Activated CD4-positive, alpha-beta memory T cell treated with anti-CD3 and anti-CD28 coated beads, Interleukin-2, amount 10 ng/mL, durations not matched to agents 7 days and 5 days (primary cell): ENCODE data around the gene ASMTL. TPM values are rescaled to one million over a fixed set of nuclear protein-coding genes. Genes with fewer than 3 reads are reported as not detected.
"Not testable (repeated sequence)": the region's sequence is repeated elsewhere in the genome, so short reads cannot be mapped to it uniquely, and the experiment has no call there.

Experiments
- CTCF ChIA-PET: fragments of 350-600 bp; sonication (Branson Sonifier 250); formaldehyde crosslinking; loops from one replicate; lab custom pipeline; 2021; ENCODE audit warnings: antibody characterized with exemption, inconsistent platforms; lab: Charles Lee
- POLR2A ChIA-PET: fragments of 350-600 bp; sonication (Branson Sonifier 250); formaldehyde crosslinking; loops from one replicate; lab custom pipeline; 2021; ENCODE audit warnings: antibody characterized with exemption; lab: Charles Lee
- DNase-seq: peaks from one replicate; pipeline ENCODE4 v3.0.0-alpha.2; 2020
- H3K27ac Mint-ChIP-seq: one replicate; pipeline ENCODE4 v1.8.0; 2021; ENCODE audit warnings: mild to moderate bottlenecking, mixed read lengths
- H3K27me3 Mint-ChIP-seq: one replicate; pipeline ENCODE4 v1.8.0; 2021; ENCODE audit warnings: mixed read lengths
- H3K36me3 Mint-ChIP-seq: one replicate; pipeline ENCODE4 v1.8.0; 2021; ENCODE audit warnings: low read depth, mixed read lengths
- H3K4me1 Mint-ChIP-seq: one replicate; pipeline ENCODE4 v1.8.0; 2021; ENCODE audit warnings: mixed read lengths
- H3K4me3 Mint-ChIP-seq: one replicate; pipeline ENCODE4 v1.8.0; 2021; ENCODE audit warnings: mild to moderate bottlenecking, mixed read lengths
- H3K9me3 Mint-ChIP-seq: one replicate; pipeline ENCODE4 v1.8.0; 2021; ENCODE audit warnings: mixed read lengths
- total RNA-seq, 2 experiments: library from RNA; stranded (reverse); gene quantifications; one replicate each; pipeline ENCODE4 v1.2.3, GENCODE V29; 2021

Gene ASMTL
- total RNA-seq, 2 experiments from 2014 or later = 62.2 to 63.3 TPM

DNA sequence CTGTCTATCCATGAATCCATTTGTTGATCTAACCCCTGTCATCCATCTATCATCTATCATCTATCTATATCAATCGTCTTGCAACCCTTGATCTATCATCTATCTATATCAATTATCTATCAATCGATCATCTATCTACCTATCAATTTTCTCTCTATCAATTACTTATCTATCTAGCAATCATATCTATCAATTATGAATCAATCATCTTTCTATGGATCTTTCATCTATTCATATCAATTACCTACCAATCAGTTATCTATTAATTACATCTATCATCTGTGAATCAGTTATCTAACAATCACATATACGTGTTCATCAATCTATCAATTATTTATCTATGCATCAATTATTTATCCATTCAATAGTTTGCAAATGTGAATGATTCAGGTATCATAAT is 24.5 kb upstream of the ASMTL start:
- H3K36me3 Mint-ChIP-seq = peaks cover 91% of the 10 kb centered on the region
- DNase-seq = no peak
- H3K4me1 Mint-ChIP-seq = peaks cover 90% of the 10 kb centered on the region
- no peaks in the 10 kb centered on the region for H3K27me3 Mint-ChIP-seq
- ChIA-PET POLR2A (no interaction called here), CTCF (no interaction called here)
- no peak overlapping the region for H3K27ac Mint-ChIP-seq
- H3K4me3 Mint-ChIP-seq = no peak overlapping the region
- H3K9me3 Mint-ChIP-seq = peaks cover 16% of the 10 kb centered on the region

DNA sequence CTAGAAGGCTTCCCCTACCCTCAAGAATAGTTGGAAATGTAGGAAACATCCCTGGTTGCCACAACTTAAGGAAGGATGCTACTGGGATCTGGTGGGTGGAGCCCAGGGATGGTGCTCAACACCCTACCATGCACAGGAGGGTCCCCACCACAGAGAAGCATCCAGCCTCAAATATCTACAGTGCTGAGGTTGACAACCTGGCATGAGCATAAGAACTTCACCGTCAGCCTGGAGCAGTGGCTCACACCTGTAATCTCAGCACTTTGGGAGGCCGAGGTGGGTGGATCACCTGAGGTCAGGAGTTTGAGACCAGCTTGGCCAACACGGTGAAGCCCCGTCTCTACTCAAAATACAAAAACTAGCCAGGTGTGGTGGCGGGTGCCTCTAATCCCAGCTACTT is 24.0 kb upstream of the ASMTL start:
- peaks cover 90% of the 10 kb centered on the region for H3K4me1 Mint-ChIP-seq
- no peak overlapping the region for H3K4me3 Mint-ChIP-seq
- DNase-seq = peak; percentile 7
- no peaks in the 10 kb centered on the region for H3K27me3 Mint-ChIP-seq
- POLR2A ChIA-PET = no interaction called here
- peaks cover 18% of the 10 kb centered on the region for H3K9me3 Mint-ChIP-seq
- H3K36me3 Mint-ChIP-seq = peaks cover 91% of the 10 kb centered on the region
- CTCF ChIA-PET = no interaction called here
- H3K27ac Mint-ChIP-seq = no peak overlapping the region

DNA sequence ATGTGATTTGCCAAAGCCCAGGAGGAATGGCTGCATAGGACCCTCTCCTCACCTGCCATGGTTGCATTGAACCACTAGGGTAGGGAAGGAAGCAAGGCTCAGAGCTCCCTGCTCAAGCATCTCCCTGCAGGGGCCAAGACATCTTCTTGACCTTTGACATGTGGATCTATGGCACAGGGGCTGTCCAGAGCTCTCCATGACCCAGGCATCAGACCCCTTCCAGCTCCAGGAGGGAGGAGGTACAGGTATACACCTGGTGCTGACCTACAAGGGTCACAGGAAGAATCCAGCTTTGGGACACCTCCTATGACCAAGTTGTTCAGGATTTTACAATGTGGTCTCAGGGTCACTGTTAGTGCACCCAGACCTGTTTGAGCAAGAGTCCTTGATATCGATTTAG is 23.2 kb upstream of the ASMTL start:
- Mint-ChIP-seq H3K27ac (no peak overlapping the region), H3K36me3 (peaks cover 91% of the 10 kb centered on the region), H3K4me3 (no peak overlapping the region), H3K9me3 (peaks cover 18% of the 10 kb centered on the region), H3K27me3 (no peaks in the 10 kb centered on the region), H3K4me1 (peaks cover 88% of the 10 kb centered on the region)
- DNase-seq = peak; percentile 13
- ChIA-PET POLR2A (no interaction called here), CTCF (no interaction called here)

DNA sequence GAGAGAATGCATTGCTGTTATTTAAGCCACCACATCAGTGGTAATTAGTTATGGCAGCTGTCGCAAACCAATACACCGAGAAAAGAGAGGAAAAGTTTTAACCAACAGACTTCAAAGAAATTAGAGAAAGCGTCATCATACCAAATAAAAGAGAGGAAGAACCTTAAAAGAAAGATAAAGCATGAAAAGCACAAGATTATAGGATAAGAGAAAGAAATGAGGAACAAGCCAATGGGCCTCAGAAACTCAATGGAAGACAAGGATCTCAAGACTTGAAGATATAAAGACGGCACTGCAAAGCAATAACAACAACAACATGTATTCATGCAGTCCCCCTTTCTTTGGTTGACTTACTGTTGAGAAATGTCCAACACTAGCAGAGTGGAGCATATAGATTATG is 22.8 kb upstream of the ASMTL start:
- Mint-ChIP-seq H3K9me3 (peaks cover 18% of the 10 kb centered on the region), H3K4me1 (peaks cover 88% of the 10 kb centered on the region), H3K4me3 (no peak overlapping the region), H3K27me3 (no peaks in the 10 kb centered on the region), H3K36me3 (peaks cover 91% of the 10 kb centered on the region), H3K27ac (peak overlapping the region; percentile 59)
- DNase-seq = no peak
- CTCF ChIA-PET = no interaction called here
- POLR2A ChIA-PET = no interaction called here

DNA sequence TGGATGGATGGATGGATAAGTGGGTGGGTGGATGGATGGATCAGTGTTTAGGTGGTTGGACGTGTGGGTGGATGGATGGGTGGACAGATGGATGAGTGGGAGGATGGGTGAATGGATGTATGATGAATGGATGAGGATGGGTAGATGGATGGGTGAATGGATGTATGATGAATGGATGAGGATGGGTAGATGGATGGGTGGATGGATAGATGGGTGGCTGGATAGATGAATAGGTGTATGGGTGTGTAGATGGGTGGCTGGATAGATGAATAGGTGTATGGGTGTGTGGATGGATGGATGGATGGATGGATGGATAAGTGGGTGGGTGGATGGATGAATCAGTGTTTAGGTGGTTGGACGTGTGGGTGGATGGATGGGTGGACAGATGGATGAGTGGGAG is 21.9 kb upstream of the ASMTL start:
- CTCF ChIA-PET, H3K4me3 Mint-ChIP-seq, H3K27me3 Mint-ChIP-seq, POLR2A ChIA-PET: not testable (repeated sequence)
- peak; percentile 9 for DNase-seq
- H3K27ac Mint-ChIP-seq = peak overlapping the region; percentile 45
- H3K9me3 Mint-ChIP-seq = peaks cover 16% of the 10 kb centered on the region
- peaks cover 87% of the 10 kb centered on the region for H3K4me1 Mint-ChIP-seq
- peaks cover 90% of the 10 kb centered on the region for H3K36me3 Mint-ChIP-seq

DNA sequence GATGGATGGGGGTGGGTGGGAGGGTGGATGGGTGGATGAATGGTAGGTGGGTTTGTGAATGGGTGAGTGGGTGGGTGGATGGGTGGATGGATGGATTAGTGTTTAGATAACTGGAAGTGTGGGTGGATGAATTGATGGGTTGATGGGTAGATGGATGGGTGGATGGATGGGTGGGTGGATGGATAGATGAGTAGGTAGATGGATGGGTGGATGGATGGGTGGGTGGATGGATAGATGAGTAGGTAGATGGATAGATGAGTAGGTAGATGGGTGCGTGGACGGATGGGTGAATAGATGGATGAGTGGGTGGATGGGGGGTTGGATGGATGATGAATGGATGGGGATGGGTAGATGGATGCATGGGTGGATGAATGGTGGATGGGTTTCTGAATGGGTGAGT is 20.3 kb upstream of the ASMTL start:
- Mint-ChIP-seq H3K4me1 (peaks cover 83% of the 10 kb centered on the region), H3K27me3 (no peaks in the 10 kb centered on the region), H3K27ac (no peak overlapping the region), H3K9me3 (peaks cover 8% of the 10 kb centered on the region), H3K36me3 (peaks cover 86% of the 10 kb centered on the region), H3K4me3 (no peak overlapping the region)
- peak; percentile 6 for DNase-seq
- CTCF ChIA-PET = no interaction called here
- POLR2A ChIA-PET = no interaction called here

DNA sequence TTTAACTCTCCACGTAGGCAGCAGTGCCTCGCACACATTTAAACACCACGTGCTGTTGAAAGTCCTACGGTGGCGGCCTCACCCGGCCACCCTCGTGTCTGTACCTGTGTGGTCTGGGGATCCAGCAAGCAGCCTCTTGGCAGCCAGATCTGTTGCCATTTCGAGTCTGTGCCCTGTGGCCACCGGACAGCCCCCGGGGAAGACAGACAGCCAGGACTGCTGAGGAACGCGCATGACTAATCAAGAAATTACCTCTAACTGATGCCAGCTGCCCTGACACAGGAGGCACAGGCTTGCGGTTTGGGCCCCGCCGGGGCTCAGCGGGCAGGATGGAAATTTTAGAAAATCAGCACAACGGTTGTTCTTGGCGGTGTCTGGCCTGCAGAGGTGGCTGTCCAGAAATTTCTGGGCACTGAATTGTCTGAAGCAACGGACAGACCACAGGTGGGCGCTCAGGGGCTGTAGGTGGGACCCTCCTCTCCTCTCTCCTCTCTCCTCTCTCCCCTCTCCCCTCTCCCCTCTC is 15.6 kb upstream of the ASMTL start:
- H3K36me3 Mint-ChIP-seq = peaks cover 89% of the 10 kb centered on the region
- H3K27ac Mint-ChIP-seq = peak overlapping the region; percentile 92
- H3K4me1 Mint-ChIP-seq = peaks cover 89% of the 10 kb centered on the region
- ChIA-PET POLR2A (no interaction called here), CTCF (no interaction called here)
- H3K4me3 Mint-ChIP-seq = peak overlapping the region; percentile 85
- H3K27me3 Mint-ChIP-seq = no peaks in the 10 kb centered on the region
- H3K9me3 Mint-ChIP-seq = peaks cover 2% of the 10 kb centered on the region
- peak; percentile 89 for DNase-seq

DNA sequence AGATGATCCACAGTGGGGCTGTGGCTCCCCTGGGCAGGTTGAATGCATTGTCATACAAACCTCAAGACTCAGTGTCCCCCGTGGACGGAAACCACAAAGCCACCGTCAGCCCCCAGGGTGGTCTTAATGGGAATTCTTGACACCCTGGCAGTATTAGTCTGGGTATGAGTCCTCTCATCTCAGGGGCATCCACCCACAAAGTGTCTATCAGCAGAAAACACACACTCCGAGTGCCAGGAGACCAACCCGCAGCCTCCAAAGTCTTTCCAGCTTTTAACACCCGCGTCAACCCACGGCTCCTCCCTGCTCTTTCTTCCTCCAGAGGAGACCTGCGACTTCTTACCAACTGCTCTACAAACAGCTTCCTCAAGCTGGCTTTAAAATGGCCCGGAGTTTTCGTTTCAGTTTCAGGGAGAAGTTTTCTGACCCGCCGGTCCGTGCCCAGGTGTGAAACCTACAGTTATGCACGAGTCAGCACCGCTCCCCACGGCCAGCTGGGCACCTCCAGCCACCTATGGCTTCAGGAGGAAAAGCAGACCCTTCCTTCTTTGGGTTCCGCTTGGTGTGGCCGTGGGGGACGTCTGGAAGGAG is 14.4 kb upstream of the ASMTL start:
- peak overlapping the region; percentile 85 for H3K4me3 Mint-ChIP-seq
- CTCF ChIA-PET = no interaction called here
- DNase-seq = peak; percentile 66
- H3K36me3 Mint-ChIP-seq = peaks cover 83% of the 10 kb centered on the region
- peaks cover 1% of the 10 kb centered on the region for H3K9me3 Mint-ChIP-seq
- POLR2A ChIA-PET = no interaction called here
- peaks cover 90% of the 10 kb centered on the region for H3K4me1 Mint-ChIP-seq
- H3K27me3 Mint-ChIP-seq = no peaks in the 10 kb centered on the region
- peak overlapping the region; percentile 92 for H3K27ac Mint-ChIP-seq

DNA sequence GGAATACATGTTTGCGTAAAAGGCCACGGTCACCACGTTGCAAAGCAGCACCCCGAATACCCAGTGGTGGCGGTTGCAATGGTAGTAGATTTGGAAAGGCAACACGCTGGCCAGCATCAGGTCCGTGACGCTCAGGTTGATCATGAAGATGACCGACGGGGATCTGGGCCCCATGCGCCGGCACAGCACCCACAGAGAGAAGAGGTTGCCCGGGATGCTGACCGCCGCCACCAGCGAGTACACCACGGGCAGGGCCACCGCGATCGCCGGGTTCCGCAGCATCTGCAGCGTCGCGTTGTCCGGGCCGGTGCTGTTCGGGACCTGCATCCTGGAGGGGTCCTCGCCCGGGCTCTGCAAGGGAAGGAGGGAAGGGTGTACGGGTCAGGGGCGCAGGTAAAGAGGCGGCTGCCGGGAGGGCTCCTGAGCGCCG is 13.5 kb upstream of the ASMTL start:
- H3K9me3 Mint-ChIP-seq = no peaks in the 10 kb centered on the region
- H3K27ac Mint-ChIP-seq = peak overlapping the region; percentile 92
- H3K4me3 Mint-ChIP-seq = peak overlapping the region; percentile 85
- DNase-seq = peak; percentile 17
- CTCF ChIA-PET = no interaction called here
- no peaks in the 10 kb centered on the region for H3K27me3 Mint-ChIP-seq
- peaks cover 88% of the 10 kb centered on the region for H3K4me1 Mint-ChIP-seq
- peaks cover 76% of the 10 kb centered on the region for H3K36me3 Mint-ChIP-seq
- POLR2A ChIA-PET = no interaction called here

DNA sequence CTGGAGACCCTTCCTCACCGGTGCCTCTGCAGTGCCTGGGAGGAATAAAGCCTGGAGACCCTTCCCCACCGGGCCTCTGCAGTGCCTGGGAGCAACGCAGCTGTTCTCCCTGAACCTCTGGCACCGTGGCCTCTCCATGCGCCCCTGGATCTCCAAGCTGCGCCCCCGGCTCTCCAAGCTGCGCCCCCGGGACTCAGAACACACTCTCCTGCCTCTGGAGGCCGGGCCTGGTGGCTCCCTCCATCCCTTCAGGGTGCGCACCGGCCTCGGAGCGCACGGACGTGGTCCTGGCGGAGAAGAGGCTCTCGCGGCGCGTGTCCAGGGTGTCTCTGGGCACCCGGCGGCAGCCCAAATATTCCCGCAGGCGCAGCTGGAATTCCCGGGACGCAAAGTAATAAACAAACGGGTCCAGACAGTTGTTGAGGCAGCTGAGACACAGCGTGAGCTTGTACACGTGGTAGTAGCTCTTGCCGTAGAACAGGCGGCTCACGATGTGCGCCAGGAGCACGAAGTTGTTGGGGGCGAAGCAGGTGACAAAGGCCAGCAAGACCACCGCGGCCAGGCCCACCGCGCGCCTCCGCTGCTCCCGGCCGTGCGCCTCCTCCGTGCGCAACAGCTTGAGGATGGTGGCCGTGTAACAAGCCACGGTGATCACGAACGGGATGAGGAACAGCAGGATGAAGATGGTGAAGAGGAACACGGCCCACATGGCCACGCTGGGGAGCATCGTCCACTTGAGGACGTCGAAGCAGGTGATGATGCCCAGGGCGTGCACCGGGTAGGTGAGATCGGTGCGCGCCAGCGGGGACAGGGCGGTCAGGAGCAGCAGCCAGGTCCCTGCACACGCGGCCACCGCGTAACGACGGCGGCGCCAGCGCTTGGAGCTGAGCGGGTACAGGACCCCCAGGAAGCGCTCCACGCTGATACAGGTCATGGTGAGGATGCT is 12.8 kb upstream of the ASMTL start:
- ChIA-PET CTCF (no interaction called here), POLR2A (no interaction called here)
- peaks cover 88% of the 10 kb centered on the region for H3K4me1 Mint-ChIP-seq
- H3K27me3 Mint-ChIP-seq = no peaks in the 10 kb centered on the region
- no peaks in the 10 kb centered on the region for H3K9me3 Mint-ChIP-seq
- DNase-seq = peak; percentile 15
- peaks cover 71% of the 10 kb centered on the region for H3K36me3 Mint-ChIP-seq
- peak overlapping the region; percentile 85 for H3K4me3 Mint-ChIP-seq
- peak overlapping the region; percentile 92 for H3K27ac Mint-ChIP-seq

DNA sequence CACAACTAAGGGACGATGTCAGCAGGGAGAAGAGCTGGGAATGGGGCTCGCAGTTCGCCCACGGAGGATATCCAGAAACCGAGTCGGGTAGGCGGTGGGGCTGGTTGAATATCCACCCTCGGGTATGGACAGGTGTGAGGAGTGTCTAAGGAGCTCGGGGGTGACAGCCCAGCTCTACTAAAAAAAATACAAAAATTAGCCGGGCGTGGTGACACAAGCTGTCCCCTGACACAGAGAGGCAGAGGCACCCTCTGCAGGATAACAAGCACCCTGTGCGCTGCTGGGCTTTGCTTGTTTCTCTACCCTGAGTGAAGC is 12.2 kb upstream of the ASMTL start:
- Mint-ChIP-seq H3K36me3 (peaks cover 66% of the 10 kb centered on the region), H3K27ac (peak overlapping the region; percentile 92), H3K4me3 (peak overlapping the region; percentile 85), H3K4me1 (peaks cover 83% of the 10 kb centered on the region), H3K9me3 (no peaks in the 10 kb centered on the region), H3K27me3 (no peaks in the 10 kb centered on the region)
- ChIA-PET CTCF (no interaction called here), POLR2A (no interaction called here)
- peak; percentile 32 for DNase-seq

DNA sequence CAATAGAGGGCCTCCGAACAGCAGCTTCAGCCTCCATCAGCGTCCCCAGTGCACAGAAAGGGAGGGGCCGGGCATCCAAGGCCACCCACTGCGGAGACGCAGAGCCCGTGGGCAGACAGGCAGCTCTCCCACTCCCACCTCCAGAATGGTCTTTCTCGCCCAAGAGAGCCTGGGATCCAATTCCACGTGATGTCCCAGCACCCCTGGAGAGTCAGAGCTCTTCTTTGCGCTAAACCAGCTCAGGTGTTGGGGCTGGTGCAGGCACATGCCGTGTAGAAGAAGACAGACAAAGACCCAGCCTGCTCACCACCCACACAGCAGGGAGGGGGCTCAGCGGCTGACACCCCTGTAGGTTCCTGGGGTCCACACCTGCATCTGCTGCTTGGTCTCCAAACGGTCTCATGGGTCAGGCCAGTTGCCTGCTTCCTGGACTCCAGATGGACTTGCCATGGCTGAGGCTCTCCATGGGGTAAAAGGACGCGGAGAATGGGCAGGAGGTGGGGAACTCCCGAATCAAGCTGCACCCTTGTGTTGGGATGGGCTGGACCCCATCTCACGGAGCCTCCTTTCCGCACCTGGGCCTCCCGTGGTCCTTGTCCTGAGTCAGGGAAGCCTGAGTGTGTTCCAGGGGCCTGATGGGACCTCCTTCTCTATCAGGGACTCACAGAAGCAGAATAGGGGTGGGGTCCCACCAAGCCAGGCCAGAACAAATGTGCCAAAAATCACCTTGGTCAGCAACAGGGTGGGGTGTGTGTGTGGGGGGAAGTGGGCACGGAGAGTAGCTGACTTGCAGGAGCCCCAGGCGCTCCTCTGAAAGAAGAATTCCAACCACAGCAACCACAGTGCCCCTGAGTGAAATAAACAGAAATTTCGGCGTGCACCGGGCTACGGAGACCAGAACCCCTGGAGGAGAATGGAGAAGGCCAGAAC is 11.6 kb upstream of the ASMTL start:
- CTCF ChIA-PET = no interaction called here
- Mint-ChIP-seq H3K4me1 (peaks cover 76% of the 10 kb centered on the region), H3K9me3 (no peaks in the 10 kb centered on the region), H3K36me3 (peaks cover 60% of the 10 kb centered on the region), H3K27ac (peak overlapping the region; percentile 92), H3K27me3 (no peaks in the 10 kb centered on the region), H3K4me3 (peak overlapping the region; percentile 85)
- peak; percentile 68 for DNase-seq
- POLR2A ChIA-PET = no interaction called here

DNA sequence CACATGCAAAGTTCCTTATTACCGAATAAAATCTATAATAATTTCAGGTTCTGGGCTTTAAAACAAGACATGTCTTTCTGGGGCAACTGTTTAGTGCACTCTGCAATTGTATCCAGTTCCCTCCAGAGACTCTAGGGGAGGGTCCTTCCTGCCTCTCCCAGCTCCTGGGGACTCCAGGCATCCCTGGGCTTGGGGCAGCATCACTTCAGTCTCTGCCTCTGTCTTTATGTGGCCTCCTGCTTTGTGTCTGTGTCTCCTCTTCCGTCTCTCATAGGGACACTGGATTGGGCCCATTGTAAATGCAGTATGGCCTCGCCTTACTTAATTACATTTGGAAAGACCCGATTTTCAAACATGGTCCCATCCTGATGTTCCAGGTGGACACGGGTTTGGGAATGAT is 10.9 kb upstream of the ASMTL start:
- Mint-ChIP-seq H3K27me3 (no peaks in the 10 kb centered on the region), H3K36me3 (peaks cover 56% of the 10 kb centered on the region), H3K4me3 (peak overlapping the region; percentile 85), H3K9me3 (no peaks in the 10 kb centered on the region), H3K4me1 (peaks cover 73% of the 10 kb centered on the region), H3K27ac (peak overlapping the region; percentile 92)
- ChIA-PET POLR2A (no interaction called here), CTCF (no interaction called here)
- peak; percentile 18 for DNase-seq
